Measurements from ENCODE around the gene GTPBP6.
"Not testable (repeated sequence)": the region's sequence is repeated elsewhere in the genome, so short reads cannot be mapped to it uniquely, and the experiment has no call there.

Gene GTPBP6

DNA sequence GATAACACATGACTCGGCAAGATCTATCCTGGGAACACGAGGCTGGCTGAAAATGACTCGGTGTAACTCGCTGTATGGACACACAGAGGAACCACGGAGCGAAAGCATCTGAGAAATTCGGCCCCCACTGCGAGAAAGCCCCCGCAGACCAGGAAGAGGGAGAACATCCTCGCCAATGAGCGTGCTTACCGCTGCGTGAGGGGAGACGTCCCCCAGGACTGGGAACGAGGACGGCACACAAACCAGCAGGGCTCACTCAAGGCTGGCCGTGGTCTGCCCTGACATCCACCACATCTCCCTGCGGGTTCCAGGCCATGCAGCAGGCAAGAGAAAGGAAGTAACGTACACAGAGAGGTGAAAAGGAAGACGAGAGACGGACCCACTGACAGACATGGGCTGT, 17.6 kb upstream of the GTPBP6 start:
- in situ Hi-C loops (cut with MboI; ENCODE audit: low sequenced_read_pairs) = no loop called here

DNA sequence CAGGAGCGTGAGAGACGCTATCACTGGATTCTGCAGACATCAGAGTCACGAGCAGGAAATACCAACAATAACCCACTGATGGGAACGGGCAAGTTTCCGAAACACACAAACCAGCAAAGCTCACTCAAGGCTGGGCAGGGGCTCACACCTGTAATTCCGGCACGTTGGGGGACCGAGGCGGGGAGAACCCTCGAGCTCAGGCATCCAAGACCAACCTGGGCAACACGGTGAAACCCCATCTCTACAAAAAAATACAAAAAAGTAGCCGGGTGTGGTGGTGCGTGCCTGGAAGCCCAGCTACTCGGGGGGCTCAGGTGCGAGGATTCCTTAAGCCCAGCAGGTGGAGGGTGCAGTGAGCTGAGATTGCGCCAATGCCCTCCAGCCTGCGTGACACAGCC, 17.2 kb upstream of the GTPBP6 start:
- in situ Hi-C loops (cut with MboI; ENCODE audit: low sequenced_read_pairs) = no loop called here

- in situ Hi-C loops (cut with MboI; ENCODE audit: low sequenced_read_pairs) = no loop called here
These were observed 16.6 kb upstream of the GTPBP6 start for GRCh38 chrX:334971-335757.

GRCh38 chrX:334331-334891, 15.8 kb upstream of the GTPBP6 start:
- in situ Hi-C loops (cut with MboI; ENCODE audit: low sequenced_read_pairs) = no loop called here

DNA sequence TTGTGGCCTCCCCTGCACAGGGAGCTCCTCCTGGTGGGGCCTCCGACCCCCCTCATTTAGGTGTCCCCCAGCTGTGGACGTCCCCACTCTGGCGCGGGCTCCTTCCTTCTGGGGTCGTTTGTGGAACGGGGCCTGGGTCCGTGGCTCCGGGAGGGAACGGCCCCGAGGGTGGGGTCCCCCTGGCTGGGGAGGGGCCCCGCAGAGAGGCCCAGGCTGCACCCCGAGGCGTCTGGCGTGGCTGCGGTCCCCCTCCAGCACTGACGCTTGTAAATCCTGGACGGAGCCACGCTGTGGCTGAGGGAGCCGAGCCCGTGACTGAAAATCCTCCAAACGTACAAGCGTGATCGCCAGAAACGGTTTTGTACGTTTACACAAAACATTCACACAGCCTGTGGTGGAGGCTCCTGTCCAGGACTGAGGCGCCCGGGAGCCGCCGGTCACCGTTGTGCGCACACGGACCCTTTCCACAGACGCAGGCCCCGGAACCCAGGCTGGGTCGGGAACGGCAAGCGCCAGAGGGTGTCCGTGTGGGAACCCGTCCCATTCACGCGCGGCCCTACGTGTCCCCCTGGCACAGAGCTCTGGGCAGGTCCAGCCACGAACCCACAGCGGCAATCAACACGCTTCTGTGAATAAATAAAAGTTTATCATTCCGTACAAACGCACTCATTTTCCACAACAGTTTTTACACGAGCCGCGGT, 15.2 kb upstream of the GTPBP6 start:
- in situ Hi-C loops (cut with MboI; ENCODE audit: low sequenced_read_pairs) = no loop called here

GRCh38 chrX:332916-333610, 14.5 kb upstream of the GTPBP6 start:
- in situ Hi-C loops (cut with MboI; ENCODE audit: low sequenced_read_pairs) = no loop called here

GRCh38 chrX:332496-332860, 13.9 kb upstream of the GTPBP6 start:
- in situ Hi-C loops (cut with MboI; ENCODE audit: low sequenced_read_pairs) = no loop called here

- in situ Hi-C loops (cut with MboI; ENCODE audit: low sequenced_read_pairs) = no loop called here
These were observed 13.4 kb upstream of the GTPBP6 start for GRCh38 chrX:331825-332495.

DNA sequence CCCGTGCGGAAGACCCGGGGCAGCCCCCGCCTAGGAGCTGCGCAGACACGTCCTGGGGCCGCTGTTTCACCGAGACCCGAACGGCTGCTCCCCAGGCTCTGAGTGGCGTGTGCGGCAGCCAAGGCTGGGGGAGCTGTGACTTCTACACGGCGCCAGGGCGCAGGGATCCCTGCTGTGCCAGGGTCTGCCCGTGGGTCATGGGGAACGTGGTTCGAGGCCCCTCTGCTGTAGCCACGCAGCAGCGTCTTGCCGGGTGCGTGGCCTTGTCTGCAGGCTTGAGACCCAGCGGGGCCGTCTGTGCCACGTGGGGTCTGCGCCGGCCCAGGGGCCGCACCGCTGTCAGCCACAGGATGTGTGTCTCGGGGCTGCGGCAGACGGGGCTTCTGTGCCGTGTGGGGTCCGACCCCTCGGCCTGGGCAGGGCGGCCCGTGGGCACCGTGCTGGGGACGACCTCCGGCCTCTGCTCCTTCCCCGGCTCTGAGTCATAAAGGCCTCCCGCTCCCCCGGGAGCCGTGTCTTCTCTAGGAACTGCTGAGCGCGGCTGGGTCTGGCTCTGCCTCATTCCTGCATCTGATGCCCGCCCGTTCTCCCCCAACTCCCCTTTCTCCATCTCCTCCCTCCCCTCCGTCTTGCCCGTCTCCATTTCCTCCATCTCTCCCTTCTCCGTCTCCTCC, 12.7 kb upstream of the GTPBP6 start:
- in situ Hi-C loops (cut with MboI; ENCODE audit: low sequenced_read_pairs) = no loop called here

GRCh38 chrX:330726-331150, 12.1 kb upstream of the GTPBP6 start:
- in situ Hi-C loops (cut with MboI; ENCODE audit: low sequenced_read_pairs) = no loop called here

DNA sequence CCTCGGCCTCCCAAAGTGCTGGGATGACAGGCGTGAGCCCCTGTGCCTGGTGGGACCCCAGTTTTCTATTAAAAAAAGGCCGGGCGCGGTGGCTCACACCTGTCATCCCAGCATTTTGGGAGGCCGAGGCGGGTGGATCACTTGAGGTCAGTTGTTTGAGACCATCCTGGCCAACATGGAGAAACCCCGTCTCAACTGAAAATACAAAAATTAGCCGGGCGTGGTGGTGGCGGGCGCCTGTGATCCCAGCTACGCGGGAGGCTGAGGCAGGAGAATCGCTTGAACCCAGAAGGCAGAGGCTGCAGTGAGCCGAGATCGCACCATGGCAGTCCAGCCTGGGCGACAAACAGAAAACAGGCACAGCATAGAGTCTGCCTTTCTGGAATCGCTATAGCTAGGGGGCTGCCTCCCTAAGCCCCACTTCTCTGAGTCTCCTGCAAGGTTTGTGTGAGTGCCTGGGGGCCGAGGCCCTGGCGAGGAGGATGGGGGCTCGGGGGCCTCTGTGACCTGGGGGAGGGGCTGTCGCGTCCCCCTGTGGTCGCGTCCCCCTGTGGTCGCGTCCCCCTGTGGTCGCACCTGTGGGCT, 11.6 kb upstream of the GTPBP6 start:
- in situ Hi-C loops (cut with MboI; ENCODE audit: low sequenced_read_pairs) = not testable (repeated sequence)

- in situ Hi-C loops (cut with MboI; ENCODE audit: low sequenced_read_pairs) = no loop called here
These were observed 10.8 kb upstream of the GTPBP6 start for GRCh38 chrX:329291-329910.

DNA sequence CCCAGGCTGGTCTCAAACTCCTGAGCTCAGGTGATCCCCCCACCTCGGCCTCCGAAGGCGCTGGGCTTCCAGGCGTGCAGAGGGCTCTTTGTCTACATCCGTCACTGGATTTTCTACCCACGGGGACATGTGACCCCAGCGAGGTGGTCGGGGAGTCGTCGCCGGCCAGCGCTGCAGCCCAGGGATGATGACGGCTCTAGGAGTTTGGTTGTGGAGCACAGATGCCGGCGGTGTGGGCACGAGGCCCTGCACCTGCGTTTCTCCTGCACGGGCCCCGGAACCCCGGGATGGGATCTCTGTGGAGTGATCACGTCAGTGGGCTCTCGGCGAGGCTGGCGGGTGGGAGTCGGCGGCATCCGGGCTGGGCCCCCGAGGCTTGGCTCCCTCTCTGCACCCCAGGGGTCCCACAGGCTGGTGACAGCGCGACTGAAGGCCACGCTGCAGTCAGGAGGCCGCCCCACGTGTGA, 9.1 kb upstream of the GTPBP6 start:
- in situ Hi-C loops (cut with MboI; ENCODE audit: low sequenced_read_pairs) = no loop called here

DNA sequence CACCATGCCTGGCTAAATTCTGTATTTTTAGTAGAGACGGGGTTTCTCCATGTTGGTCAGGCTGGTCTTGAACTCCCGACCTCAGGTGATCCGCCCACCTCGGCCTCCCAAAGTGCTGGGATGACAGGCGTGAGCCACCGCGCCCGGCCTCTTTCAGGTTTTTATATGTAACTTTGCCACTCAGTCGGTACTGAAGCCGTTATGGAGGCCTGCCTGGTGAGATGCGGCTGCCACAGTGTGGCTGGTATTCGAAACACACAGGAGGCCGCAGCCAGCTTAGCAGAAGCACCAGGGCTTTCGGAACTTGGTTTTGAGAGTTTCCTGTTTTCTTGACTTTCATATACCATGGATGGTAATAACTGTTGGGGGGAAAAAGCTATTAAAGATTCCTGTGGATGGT, 6.1 kb upstream of the GTPBP6 start:
- in situ Hi-C loops (cut with MboI; ENCODE audit: low sequenced_read_pairs) = not testable (repeated sequence)

DNA sequence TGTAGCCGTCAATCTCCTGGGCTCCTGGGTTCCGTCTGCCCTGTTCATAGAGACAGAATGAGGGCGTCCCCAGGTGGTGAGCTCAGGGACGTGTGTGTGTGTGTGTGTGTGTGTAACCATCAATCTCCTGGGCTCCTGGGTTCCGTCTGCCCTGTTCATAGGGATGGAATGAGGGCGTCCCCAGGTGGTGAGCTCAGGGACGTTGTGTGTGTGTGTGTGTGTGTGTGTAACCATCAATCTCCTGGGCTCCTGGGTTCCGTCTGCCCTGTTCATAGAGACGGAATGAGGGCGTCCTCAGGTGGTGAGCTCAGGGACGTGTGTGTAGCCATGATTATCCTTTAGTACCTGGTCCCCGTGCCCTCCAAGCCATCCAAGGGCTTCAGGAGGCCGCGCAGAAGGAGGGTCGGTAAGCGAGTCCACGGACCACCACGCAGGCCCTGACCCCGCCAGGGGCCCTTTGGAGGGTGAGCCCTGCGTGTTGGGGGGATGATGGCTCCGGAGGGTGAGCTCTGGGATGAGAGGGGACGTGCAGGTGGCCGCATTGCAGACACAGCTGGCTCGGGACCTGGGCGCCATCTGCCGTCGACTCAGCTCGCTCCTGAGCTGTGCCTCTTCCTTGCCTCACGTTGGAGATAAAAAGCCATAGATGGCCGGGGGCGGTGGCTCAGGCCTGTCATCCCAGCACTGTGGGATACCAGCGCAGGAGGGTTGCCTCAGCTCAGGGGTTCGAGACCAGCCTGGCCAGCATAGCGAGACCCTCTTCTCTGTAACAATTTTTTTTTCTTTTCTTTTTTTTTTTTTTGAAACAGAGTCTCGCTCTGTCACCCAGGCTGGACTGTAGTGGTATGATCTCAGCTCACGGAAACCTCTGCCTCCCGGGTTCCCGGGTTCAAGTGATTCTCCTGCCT, 5.4 kb upstream of the GTPBP6 start:
- in situ Hi-C loops (cut with MboI; ENCODE audit: low sequenced_read_pairs) = no loop called here

DNA sequence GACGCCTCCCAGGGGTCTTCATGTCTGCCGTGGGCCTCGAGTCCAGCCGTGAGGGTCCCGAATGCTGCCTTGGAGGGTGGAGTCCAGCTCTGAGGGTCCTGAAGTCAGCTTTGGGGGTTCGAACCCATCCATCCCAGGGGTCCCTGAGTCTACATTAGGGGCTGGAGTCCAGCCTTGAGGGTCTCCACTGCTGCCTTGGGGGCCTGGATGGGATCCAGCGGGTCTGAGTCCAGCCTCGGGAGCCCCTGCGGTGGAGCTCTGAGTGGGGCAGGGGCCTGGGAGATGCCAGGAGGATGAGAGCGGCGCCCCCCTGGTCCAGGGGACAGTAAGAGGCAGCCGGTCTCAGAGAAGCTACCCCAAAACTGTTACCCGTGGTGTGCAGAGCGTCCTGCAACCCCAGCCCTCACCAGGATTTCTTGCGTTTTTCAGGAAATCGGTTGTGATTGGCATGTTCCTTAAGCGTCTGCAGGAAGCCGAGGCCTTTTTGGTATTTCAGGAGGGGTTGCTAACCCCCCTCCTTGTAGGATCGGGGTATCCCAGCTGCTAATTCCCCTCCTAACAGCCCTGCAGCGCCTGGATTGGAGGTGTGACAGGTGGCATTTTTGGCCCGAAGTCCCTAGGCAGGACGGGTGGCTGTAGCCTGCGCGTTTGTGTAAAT, 1.7 kb upstream of the GTPBP6 start:
- in situ Hi-C loops (cut with MboI; ENCODE audit: low sequenced_read_pairs) = no loop called here

DNA sequence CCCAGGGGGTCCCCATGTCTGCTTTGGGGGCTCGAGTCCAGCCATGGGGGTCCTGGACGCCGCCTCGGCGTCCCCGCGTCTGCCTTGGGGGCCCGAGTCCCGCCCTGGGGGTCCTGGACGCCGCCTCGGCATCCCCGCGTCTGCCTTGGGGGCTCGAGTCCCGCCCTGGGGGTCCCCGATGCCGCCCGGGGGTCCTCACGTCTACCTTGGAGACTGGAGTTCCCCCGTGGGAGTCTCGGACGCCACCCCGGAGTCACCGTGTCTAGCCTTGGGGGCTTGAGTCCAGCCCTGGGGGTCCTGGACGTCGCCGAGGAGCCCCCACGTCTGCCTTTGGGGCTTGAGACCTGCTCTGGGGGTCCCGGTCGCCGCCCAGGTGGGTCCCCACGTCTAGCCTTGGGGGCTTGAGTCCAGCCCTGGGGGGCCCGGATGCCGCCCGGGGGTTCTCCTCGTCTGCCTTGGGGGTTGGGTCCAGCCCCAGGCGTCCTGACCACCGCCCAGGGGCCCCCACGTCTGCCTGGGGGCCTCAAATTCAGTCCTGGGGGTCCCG, 1.1 kb upstream of the GTPBP6 start:
- in situ Hi-C loops (cut with MboI; ENCODE audit: low sequenced_read_pairs) = no loop called here
